Hepatocyte (in vitro differentiated cells): Measurements from ENCODE around the gene PPIP5K2. TPM values are rescaled to one million over a fixed set of nuclear protein-coding genes. Genes with fewer than 3 reads are reported as not detected.

ENCODE experiments used
- DNase-seq: peaks from one replicate; pipeline ENCODE4 v3.0.0-alpha.2; 2016; ENCODE audit warnings: low spot score
- H2AFZ ChIP-seq: fragments of 200-600 bp; sonication (generic); 2 replicates; pipeline ENCODE4 v1.6.0; 2016; ENCODE audit warnings: antibody characterized with exemption, mild to moderate bottlenecking
- H3K27ac ChIP-seq: fragments of 200-600 bp; sonication (generic); 2 replicates; pipeline ENCODE4 v1.5.1; 2016; ENCODE audit warnings: mild to moderate bottlenecking
- H3K27me3 ChIP-seq: fragments of 200-600 bp; sonication (generic); 2 replicates; pipeline ENCODE4 v1.6.1; 2016
- H3K36me3 ChIP-seq: fragments of 200-600 bp; sonication (generic); replicated peaks from 2 replicates; pipeline ENCODE4 v1.5.1; 2016; ENCODE audit warnings: low read depth; ENCODE audit not compliant: insufficient read depth
- H3K4me1 ChIP-seq: fragments of 200-600 bp; sonication (generic); 2 replicates; pipeline ENCODE4 v1.5.1; 2016; ENCODE audit warnings: mild to moderate bottlenecking, moderate library complexity; ENCODE audit not compliant: insufficient read depth
- H3K4me2 ChIP-seq: fragments of 200-600 bp; sonication (generic); 2 replicates; pipeline ENCODE4 v1.6.0; 2016
- H3K4me3 ChIP-seq: fragments of 200-600 bp; sonication (generic); 2 replicates; pipeline ENCODE4 v1.5.1; 2016; ENCODE audit warnings: mild to moderate bottlenecking
- H3K79me2 ChIP-seq: fragments of 200-600 bp; sonication (generic); 2 replicates; pipeline ENCODE4 v1.6.0; 2017; ENCODE audit warnings: mild to moderate bottlenecking
- H3K9me2 ChIP-seq: fragments of 200-600 bp; sonication (generic); replicated peaks from 2 replicates; pipeline ENCODE4 v1.6.0; 2017; ENCODE audit warnings: mild to moderate bottlenecking; ENCODE audit not compliant: insufficient read depth
- H3K9me3 ChIP-seq: fragments of 200-600 bp; sonication (generic); 2 replicates; pipeline ENCODE4 v1.5.1; 2016; ENCODE audit warnings: low read depth, mild to moderate bottlenecking
- H4K20me1 ChIP-seq: fragments of 200-600 bp; sonication (generic); 2 replicates; pipeline ENCODE4 v1.6.0; 2016; ENCODE audit warnings: mild to moderate bottlenecking; ENCODE audit not compliant: insufficient read depth, poor library complexity, severe bottlenecking
- EZH2 ChIP-seq: fragments of 200-600 bp; sonication (generic); IDR thresholded peaks from 2 replicates; pipeline ENCODE4 v1.6.1; 2016; ENCODE audit warnings: antibody characterized with exemption, mild to moderate bottlenecking, borderline replicate concordance
- EZH2phosphoT487 ChIP-seq: fragments of 200-600 bp; sonication (generic); IDR thresholded peaks from one replicate; pipeline ENCODE4 v1.6.1; 2018; ENCODE audit warnings: antibody characterized with exemption, mild to moderate bottlenecking, low read depth, moderate library complexity; ENCODE audit not compliant: unreplicated experiment, severe bottlenecking
- WGBS: methylation state at CpG from one replicate; pipeline ENCODE4 v1.1.6; 2016; ENCODE audit warnings: low lambda C conversion rate; ENCODE audit errors: missing lambda C conversion rate; 5-methylcytosine and 5-hydroxymethylcytosine counted together
- polyA plus RNA-seq: library from polyadenylated mRNA; unstranded; fragments of >200 nt; fragmentation: Nextera tagmentation; extraction: Ambion mirVana; gene quantifications from 2 replicates; pipeline ENCODE4 v1.2.1, GENCODE V29; 2016
- total RNA-seq: library from RNA; depleted of rRNA; stranded (reverse); fragments of >200 nt; gene quantifications from 2 replicates; pipeline ENCODE4 v1.2.3, GENCODE V29; 2014
- TF ChIP-seq, protein P1 (sequence below): fragments of 200-600 bp; sonication (generic); IDR thresholded peaks from 2 replicates; pipeline ENCODE4 v1.5.1; 2016; ENCODE audit warnings: antibody characterized with exemption, mild to moderate bottlenecking; ENCODE audit not compliant: poor library complexity

The PPIP5K2 gene
- total and polyA plus RNA-seq, 2 experiments from 2014 or later, result 31.4 to 78.0 TPM

DNA sequence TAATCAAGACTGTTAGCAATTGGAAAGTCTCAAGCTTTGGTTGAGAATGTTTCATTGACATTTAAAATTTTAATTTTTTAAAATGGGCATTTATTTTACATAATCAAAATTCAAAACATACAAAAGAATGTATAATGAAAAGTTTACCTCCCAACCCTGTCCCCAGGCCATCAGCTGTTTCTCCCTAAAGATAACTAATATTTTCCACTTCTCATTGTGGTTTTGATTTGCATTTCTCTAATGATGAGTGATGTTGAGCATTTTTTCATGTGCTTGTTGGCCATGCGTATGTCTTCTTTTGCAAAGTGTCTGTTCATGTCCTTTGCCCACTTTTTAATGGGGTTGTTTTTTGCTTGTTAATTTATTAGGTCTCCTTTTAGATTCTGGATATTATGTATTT, 127.0 kb downstream of the PPIP5K2 start:
- no peak for TF ChIP-seq EZH2
- TF ChIP-seq, protein P1, sequence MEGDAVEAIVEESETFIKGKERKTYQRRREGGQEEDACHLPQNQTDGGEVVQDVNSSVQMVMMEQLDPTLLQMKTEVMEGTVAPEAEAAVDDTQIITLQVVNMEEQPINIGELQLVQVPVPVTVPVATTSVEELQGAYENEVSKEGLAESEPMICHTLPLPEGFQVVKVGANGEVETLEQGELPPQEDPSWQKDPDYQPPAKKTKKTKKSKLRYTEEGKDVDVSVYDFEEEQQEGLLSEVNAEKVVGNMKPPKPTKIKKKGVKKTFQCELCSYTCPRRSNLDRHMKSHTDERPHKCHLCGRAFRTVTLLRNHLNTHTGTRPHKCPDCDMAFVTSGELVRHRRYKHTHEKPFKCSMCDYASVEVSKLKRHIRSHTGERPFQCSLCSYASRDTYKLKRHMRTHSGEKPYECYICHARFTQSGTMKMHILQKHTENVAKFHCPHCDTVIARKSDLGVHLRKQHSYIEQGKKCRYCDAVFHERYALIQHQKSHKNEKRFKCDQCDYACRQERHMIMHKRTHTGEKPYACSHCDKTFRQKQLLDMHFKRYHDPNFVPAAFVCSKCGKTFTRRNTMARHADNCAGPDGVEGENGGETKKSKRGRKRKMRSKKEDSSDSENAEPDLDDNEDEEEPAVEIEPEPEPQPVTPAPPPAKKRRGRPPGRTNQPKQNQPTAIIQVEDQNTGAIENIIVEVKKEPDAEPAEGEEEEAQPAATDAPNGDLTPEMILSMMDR, result no peak
- Histone ChIP-seq H3K79me2 (no peaks in the 10 kb centered on the region), H3K4me1 (no peaks in the 10 kb centered on the region), H2AFZ (no peak overlapping the region), H3K36me3 (no peaks in the 10 kb centered on the region), H3K9me2 (no peaks in the 10 kb centered on the region), H3K9me3 (no peaks in the 10 kb centered on the region), H3K27ac (no peak overlapping the region), H4K20me1 (no peaks in the 10 kb centered on the region), H3K4me2 (no peak overlapping the region), H3K4me3 (no peak overlapping the region), H3K27me3 (no peaks in the 10 kb centered on the region)
- WGBS, result 100% methylated on average over 1 of the region's 1 CpG
- DNase-seq, result no peak

DNA sequence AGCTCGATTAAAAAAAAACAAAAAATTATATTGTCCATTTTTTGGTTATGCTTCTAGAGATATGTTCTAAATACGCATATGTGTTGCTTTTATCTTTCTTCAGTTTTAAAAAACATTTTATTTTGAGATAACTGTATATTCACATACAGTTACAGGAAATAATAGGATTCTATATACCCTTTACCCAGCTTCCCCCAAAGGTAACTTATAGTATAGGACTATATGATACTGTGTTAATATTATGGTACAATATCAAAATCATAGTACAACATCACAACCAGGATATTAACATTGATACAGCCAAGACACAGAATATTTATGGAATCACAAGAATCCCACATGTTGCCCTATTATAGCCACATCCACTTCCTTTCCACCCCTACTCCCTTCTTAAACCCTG, 129.0 kb downstream of the PPIP5K2 start:
- 98% methylated on average over 2 of the region's 2 CpGs for WGBS

DNA sequence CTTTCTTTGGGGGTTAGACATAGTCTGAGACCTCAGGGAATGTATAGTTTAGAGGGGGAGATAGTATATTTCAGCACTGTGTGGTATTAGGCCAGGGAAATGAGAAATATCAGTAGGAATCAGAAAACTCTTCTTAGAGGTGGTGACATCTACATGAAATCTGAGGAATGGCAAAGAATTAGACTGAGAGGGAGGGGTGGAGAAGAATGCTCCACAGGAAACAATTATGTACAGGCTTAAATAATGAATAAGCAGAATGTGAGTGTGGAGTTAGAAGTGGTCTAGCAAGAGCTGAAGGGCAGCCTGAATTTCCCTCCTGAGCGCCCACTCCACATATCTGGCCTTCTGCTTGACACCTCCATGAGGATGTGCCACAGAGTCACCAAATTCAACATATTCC, 134.8 kb downstream of the PPIP5K2 start:
- H3K4me2 ChIP-seq, result no peak overlapping the region
- no peaks in the 10 kb centered on the region for H3K9me2 ChIP-seq
- H3K36me3 ChIP-seq, result no peaks in the 10 kb centered on the region
- H3K4me1 ChIP-seq, result peaks cover 5% of the 10 kb centered on the region
- TF ChIP-seq EZH2 (no peak), EZH2phosphoT487 (no peak)
- TF ChIP-seq, protein P1, result no peak
- no peak overlapping the region for H3K27ac ChIP-seq
- H3K79me2 ChIP-seq, result no peaks in the 10 kb centered on the region
- no peaks in the 10 kb centered on the region for H3K9me3 ChIP-seq
- no peak for DNase-seq
- no peak overlapping the region for H3K4me3 ChIP-seq
- H3K27me3 ChIP-seq, result no peaks in the 10 kb centered on the region
- no peak overlapping the region for H2AFZ ChIP-seq
- no peaks in the 10 kb centered on the region for H4K20me1 ChIP-seq
- WGBS, result 100% methylated on average over 1 of the region's 1 CpG

More for the DNA sequence above, 129.0 kb downstream of the PPIP5K2 start:
- Histone ChIP-seq H3K79me2 (no peaks in the 10 kb centered on the region), H3K9me2 (no peaks in the 10 kb centered on the region), H3K4me3 (no peak overlapping the region), H3K27me3 (no peaks in the 10 kb centered on the region), H2AFZ (no peak overlapping the region), H3K9me3 (no peaks in the 10 kb centered on the region), H3K4me2 (no peak overlapping the region), H3K4me1 (no peaks in the 10 kb centered on the region), H4K20me1 (no peaks in the 10 kb centered on the region), H3K36me3 (no peaks in the 10 kb centered on the region), H3K27ac (no peak overlapping the region)
- no peak for TF ChIP-seq EZH2
- TF ChIP-seq, protein P1, result no peak
- no peak for TF ChIP-seq EZH2phosphoT487
- DNase-seq, result no peak

DNA sequence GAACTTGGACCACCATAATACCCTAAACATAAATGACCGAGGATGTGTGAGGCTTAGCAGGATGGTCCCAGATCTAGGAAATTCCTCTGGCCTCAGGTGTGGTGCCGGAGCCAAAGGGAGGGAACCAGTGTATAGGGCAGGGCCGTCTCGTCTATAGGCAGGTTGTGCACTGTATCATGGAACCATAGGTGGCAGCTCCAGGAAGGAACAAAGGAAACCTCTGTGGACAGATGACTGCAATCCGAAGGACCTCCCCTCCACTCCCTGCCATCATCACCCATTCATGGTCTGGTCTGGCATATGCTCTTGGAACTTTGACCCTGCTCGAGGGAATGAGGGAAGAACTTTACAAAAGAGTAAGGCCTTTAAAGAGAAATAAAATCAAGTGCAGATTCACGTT, 135.6 kb downstream of the PPIP5K2 start:
- 95% methylated on average over 7 of the region's 7 CpGs for WGBS
- TF ChIP-seq EZH2, result no peak
- TF ChIP-seq, protein P1, result no peak
- TF ChIP-seq EZH2phosphoT487, result no peak
- Histone ChIP-seq H3K9me3 (no peaks in the 10 kb centered on the region), H3K4me2 (no peak overlapping the region), H3K4me1 (peaks cover 5% of the 10 kb centered on the region), H3K36me3 (no peaks in the 10 kb centered on the region), H4K20me1 (peaks cover 6% of the 10 kb centered on the region), H3K79me2 (peaks cover 8% of the 10 kb centered on the region), H3K27ac (no peak overlapping the region), H3K9me2 (no peaks in the 10 kb centered on the region), H2AFZ (no peak overlapping the region), H3K4me3 (no peak overlapping the region), H3K27me3 (no peaks in the 10 kb centered on the region)
- DNase-seq, result no peak
